HepG2 (cell line): ENCODE measurements around the gene COX4I2. TPM values are rescaled to one million over a fixed set of nuclear protein-coding genes. Genes with fewer than 3 reads are reported as not detected.

Experiments used
- ONECUT2 ChIP-seq: sonication (generic); formaldehyde crosslinking; IDR thresholded peaks from 2 replicates; pipeline ENCODE4 v1.4.0; 2020; ENCODE audit warnings: missing genetic modification reagents
- ZBTB33 ChIP-seq: sonication (generic); formaldehyde crosslinking; IDR thresholded peaks from 2 replicates; pipeline ENCODE4 v1.4.0; 2020; ENCODE audit warnings: missing genetic modification reagents
- polyA plus RNA-seq, 8 experiments: library from polyadenylated mRNA; depleted of rRNA in 3 of 8; stranded (reverse) in 7 of 8; unstranded in 1 of 8; fragments of >200 nt; fragmentation: Illumina TruSeq in 4 of 8; extraction: Trizol in 4 of 8; gene quantifications; 2 replicates each; pipeline versions ENCODE4 v1.2.1 to v1.2.3, GENCODE V29; 2011 to 2016; ENCODE audit warnings: low read depth in 4 of 8, missing spikeins in 1 of 8, mixed read lengths in 1 of 8; ENCODE audit not compliant: insufficient read depth in 1 of 8
- total RNA-seq, 5 experiments: library from RNA; depleted of rRNA; stranded (reverse); fragments of >200 nt; fragmentation: Illumina TruSeq; extraction: Trizol; gene quantifications; 2 replicates each; pipeline ENCODE4 v1.2.3, GENCODE V29; 2016; ENCODE audit warnings: low read depth in 1 of 5
- TF ChIP-seq, protein P1 (sequence below): sonication (generic); formaldehyde crosslinking; IDR thresholded peaks from 2 replicates; pipeline ENCODE4 v1.9.0; 2021; ENCODE audit warnings: mild to moderate bottlenecking, missing genetic modification reagents

The COX4I2 gene
- total and polyA plus RNA-seq, 2 of the 13 experiments (the other 11 are each of a cell fraction or from before 2014, with no cell fraction given) = 1.1 TPM; not detected in 1

DNA sequence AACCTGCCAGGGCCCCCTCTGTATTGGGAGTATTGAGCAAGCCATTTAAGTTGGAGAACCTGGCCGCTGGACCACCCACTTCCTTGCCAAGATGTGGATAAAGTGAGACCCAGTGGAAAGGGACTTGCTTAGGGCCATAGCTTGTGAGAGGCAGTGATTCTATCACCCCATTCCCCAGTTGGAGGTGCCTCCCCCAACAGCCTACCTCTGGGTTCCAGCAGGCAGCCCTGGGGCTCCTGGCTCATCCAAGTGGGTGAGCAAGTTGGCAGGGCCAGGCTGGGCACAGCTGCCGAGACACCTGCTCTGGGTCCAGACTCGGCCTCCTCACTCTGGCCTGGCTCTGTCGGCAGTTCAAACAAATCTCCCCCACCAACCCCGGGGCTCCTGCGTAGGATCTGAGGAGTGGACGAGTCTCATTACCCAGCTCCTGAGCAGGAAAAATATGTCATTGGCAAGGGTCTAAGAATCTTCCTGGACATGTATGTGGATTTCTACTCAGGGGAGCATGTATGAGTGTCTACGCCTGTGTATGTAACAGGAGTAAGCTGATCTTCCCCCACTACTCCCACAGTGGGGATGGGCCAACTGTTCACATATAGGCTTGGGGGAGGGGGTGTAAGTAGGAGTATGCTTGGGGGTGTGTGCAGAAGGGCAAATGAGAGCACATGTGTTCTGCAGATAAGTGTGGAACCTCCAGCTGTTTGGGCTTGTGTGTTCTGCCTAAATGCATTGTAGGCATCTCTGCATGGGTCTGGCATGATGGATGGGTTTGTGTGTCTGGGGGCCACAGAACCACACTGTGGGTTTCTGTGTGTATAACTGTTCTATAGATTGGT is 30.7 kb upstream of the COX4I2 start (continued):
- TF ChIP-seq ZBTB33 (CRISPR knock-in tag) = no peak; the same call in none of the 2 replicates
- TF ChIP-seq, protein P1, sequence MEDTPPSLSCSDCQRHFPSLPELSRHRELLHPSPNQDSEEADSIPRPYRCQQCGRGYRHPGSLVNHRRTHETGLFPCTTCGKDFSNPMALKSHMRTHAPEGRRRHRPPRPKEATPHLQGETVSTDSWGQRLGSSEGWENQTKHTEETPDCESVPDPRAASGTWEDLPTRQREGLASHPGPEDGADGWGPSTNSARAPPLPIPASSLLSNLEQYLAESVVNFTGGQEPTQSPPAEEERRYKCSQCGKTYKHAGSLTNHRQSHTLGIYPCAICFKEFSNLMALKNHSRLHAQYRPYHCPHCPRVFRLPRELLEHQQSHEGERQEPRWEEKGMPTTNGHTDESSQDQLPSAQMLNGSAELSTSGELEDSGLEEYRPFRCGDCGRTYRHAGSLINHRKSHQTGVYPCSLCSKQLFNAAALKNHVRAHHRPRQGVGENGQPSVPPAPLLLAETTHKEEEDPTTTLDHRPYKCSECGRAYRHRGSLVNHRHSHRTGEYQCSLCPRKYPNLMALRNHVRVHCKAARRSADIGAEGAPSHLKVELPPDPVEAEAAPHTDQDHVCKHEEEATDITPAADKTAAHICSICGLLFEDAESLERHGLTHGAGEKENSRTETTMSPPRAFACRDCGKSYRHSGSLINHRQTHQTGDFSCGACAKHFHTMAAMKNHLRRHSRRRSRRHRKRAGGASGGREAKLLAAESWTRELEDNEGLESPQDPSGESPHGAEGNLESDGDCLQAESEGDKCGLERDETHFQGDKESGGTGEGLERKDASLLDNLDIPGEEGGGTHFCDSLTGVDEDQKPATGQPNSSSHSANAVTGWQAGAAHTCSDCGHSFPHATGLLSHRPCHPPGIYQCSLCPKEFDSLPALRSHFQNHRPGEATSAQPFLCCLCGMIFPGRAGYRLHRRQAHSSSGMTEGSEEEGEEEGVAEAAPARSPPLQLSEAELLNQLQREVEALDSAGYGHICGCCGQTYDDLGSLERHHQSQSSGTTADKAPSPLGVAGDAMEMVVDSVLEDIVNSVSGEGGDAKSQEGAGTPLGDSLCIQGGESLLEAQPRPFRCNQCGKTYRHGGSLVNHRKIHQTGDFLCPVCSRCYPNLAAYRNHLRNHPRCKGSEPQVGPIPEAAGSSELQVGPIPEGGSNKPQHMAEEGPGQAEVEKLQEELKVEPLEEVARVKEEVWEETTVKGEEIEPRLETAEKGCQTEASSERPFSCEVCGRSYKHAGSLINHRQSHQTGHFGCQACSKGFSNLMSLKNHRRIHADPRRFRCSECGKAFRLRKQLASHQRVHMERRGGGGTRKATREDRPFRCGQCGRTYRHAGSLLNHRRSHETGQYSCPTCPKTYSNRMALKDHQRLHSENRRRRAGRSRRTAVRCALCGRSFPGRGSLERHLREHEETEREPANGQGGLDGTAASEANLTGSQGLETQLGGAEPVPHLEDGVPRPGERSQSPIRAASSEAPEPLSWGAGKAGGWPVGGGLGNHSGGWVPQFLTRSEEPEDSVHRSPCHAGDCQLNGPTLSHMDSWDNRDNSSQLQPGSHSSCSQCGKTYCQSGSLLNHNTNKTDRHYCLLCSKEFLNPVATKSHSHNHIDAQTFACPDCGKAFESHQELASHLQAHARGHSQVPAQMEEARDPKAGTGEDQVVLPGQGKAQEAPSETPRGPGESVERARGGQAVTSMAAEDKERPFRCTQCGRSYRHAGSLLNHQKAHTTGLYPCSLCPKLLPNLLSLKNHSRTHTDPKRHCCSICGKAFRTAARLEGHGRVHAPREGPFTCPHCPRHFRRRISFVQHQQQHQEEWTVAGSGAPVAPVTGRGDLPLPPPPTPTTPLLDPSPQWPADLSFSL (CRISPR knock-in tag) = peak; percentile 71
- no peak for TF ChIP-seq ONECUT2 (CRISPR knock-in tag)
- TF ChIP-seq, all 625 proteins: peak for 353
